ENCODE results near the gene P2RX1. TPM values are rescaled to one million over a fixed set of nuclear protein-coding genes. Genes with fewer than 3 reads are reported as not detected.

Gene P2RX1
- total RNA-seq, 1 donor: 1.3 TPM

DNA sequence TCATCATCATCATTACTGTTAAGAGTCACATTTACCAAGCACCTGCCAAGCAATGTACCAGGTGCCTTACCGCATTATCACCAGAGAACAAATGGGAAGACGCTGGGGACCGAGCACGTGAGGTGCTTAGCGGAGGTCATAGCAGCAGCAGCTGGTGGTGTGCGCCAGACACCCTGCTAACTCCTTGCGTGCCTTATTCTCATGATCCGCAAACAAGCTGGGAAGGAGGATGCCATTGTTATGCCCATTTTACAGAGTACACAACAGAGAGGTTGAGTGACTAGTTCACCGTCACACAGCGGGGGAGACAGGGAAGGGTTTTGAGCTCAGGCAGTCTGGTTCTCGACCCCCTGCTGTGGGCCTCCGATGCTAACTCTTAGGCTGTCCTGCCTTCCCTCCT, 40.7 kb upstream of the P2RX1 start:
- H3K4me3 ChIP-seq (ENCODE audit: low read depth, low read length): no peak overlapping the region
- no peak for DNase-seq (ENCODE audit: low read depth)
- TF ChIP-seq, protein P1, sequence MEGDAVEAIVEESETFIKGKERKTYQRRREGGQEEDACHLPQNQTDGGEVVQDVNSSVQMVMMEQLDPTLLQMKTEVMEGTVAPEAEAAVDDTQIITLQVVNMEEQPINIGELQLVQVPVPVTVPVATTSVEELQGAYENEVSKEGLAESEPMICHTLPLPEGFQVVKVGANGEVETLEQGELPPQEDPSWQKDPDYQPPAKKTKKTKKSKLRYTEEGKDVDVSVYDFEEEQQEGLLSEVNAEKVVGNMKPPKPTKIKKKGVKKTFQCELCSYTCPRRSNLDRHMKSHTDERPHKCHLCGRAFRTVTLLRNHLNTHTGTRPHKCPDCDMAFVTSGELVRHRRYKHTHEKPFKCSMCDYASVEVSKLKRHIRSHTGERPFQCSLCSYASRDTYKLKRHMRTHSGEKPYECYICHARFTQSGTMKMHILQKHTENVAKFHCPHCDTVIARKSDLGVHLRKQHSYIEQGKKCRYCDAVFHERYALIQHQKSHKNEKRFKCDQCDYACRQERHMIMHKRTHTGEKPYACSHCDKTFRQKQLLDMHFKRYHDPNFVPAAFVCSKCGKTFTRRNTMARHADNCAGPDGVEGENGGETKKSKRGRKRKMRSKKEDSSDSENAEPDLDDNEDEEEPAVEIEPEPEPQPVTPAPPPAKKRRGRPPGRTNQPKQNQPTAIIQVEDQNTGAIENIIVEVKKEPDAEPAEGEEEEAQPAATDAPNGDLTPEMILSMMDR (IDR thresholded peaks at IDR 0.05; ENCODE audit: insufficient read depth, low read depth, low read length): no peak

DNA sequence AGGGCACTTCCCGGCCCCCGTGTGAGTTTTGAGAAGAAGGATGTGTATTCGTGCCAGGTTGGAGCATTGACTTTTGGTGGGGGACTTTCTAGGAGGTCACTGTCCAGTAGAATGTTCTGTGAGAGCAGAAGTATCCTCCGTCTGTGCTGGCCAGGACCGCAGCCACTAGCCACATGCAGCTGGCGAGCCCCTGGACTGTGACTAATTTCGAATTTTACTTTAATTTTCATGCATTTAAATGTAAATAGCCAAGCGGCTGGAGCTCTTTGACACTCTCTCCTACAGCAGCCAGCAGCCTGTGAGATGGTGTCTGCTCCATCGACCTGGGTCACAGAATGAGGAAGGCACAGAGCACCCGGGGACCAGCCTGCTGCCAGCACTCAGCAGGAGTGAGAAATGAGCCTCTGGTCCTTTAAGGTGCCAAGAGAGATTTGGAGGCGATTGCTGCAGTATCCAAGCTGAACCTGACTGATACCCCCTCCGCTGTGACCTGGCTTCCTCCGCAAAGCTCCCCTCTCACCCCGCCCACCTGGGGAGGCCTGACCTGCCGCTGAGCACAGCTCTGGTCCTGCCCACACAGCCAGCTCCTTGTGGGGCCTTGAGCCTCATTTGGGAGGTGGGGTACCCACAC, 40.2 kb upstream of the P2RX1 start:
- H3K4me3 ChIP-seq (ENCODE audit: low read depth, low read length): no peak overlapping the region
- TF ChIP-seq, protein P1 (IDR thresholded peaks at IDR 0.05; ENCODE audit: insufficient read depth, low read depth, low read length): no peak
- DNase-seq (ENCODE audit: low read depth): no peak

DNA sequence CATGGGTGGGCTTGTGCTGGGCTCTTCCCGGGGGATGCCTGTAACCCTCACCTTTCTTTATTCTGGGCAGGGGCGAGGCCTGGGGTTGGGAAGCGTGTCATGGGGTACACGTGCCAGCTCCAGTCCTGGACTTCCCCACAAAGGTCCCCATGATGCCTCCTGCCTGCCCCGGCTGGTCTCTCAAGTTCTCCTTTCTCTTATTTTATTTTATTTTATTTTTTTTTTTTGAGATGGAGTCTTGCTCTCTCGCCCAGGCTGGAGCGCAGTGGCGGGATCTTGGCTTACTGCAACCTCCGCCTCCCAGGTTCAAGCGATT, 39.4 kb upstream of the P2RX1 start:
- no peak overlapping the region for H3K4me3 ChIP-seq (ENCODE audit: low read depth, low read length)
- TF ChIP-seq, protein P1 (IDR thresholded peaks at IDR 0.05; ENCODE audit: insufficient read depth, low read depth, low read length): no peak
- no peak for DNase-seq (ENCODE audit: low read depth)

DNA sequence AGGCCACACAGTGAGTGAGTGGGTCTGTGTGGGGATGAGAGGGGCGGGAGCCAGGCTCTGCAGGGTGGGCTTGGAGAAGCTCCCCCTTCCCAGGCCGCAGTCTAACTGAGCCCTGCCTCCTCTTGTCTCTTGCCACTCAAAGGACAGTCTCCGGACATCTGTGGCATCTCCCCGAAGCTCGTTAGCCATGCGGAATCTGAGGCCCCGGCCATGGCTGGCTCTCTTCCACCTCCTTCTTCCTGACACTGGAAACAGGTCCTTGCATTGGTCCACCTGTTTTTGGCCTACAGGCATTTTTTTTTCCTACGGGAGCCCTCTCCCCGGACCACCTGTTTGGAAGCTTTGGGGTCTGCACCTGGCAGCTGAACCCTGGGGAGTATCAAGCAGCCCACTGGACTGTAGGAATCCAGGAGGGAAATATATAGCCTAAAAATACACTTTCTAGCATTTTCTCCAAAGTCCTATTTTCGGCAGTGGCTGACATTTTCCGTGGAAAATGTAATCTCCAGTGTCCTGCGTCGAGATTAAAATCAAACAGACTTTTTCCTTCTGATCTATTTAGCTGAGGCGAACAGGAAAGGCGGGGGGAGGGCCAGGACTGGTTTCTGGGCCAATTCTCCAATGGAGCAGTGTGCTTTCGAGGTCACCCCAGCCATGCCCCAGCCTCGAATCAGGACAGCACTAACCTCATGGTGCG, 38.9 kb upstream of the P2RX1 start:
- TF ChIP-seq, protein P1 (IDR thresholded peaks at IDR 0.05; ENCODE audit: insufficient read depth, low read depth, low read length): no peak
- no peak for DNase-seq (ENCODE audit: low read depth)
- no peak overlapping the region for H3K4me3 ChIP-seq (ENCODE audit: low read depth, low read length)

DNA sequence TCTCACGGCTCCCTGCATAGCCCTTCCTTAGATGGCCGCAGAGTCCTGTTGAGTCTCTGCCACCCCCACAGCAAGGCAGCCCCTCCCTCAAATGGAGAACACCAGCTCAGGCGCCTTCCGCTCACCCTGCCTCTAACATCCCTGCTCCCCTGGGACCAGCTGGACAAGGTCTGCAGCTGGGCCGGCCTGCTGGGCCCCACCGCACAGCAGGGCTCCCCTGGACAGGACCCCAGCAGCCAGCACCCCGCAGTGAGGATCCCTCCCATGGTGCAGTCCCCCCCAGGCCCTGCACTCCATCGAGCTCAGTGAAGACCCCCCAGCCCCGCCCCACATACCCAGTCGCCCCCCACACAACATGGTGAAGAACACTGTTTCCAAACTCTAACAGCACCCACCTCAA, 37.8 kb upstream of the P2RX1 start:
- TF ChIP-seq, protein P1 (IDR thresholded peaks at IDR 0.05; ENCODE audit: insufficient read depth, low read depth, low read length): no peak
- no peak for DNase-seq (ENCODE audit: low read depth)
- H3K4me3 ChIP-seq (ENCODE audit: low read depth, low read length): no peak overlapping the region

DNA sequence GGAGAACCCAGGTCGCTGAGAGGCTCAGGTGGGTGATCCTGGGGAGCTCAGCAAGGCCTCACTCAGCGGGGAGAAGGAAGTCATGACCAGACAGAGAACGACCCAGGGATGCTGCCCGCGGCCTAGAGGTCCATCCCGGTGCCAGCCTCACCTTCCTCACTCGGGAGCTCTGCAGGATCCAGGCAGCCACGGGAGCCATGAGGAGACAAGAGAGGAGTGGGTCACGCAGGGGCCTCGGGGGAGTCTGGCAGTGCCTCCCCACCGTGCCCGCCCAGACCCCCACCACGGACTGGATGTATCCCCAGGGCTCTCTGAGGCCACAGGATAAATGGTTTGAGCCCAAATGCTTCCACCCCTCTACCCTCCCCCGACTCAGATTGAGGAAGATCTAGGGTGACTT, 37.3 kb upstream of the P2RX1 start:
- TF ChIP-seq, protein P1 (IDR thresholded peaks at IDR 0.05; ENCODE audit: insufficient read depth, low read depth, low read length): no peak
- no peak for DNase-seq (ENCODE audit: low read depth)

DNA sequence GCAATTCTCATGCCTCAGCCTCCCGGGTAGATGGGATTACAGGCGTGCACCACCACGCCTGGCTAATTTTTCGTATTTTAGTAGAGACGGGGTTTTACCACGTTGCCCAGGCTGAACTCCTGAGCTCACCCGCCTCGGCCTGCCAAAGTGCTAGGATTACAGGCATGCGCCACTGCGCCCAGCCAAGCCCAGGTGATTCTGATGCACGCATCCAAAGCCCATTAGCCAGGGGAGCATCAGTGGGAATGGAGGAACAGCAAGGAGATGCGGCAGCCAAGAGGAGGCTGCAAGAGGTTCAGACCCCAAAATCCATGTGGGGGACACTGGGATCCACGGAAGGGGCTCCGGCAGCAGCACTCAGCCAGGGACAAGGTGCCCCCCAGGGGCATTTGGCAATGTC, 35.9 kb upstream of the P2RX1 start:
- no peak for DNase-seq (ENCODE audit: low read depth)
- no peak overlapping the region for H3K4me3 ChIP-seq (ENCODE audit: low read depth, low read length)
- TF ChIP-seq, protein P1 (IDR thresholded peaks at IDR 0.05; ENCODE audit: insufficient read depth, low read depth, low read length): no peak

More for the DNA sequence above, 37.3 kb upstream of the P2RX1 start:
- no peak overlapping the region for H3K4me3 ChIP-seq (ENCODE audit: low read depth, low read length)
